ENCODE results near the gene ALG12. TPM values are rescaled to one million over a fixed set of nuclear protein-coding genes. Genes with fewer than 3 reads are reported as not detected.

Gene ALG12
- total and polyA plus RNA-seq, 2 of the 13 experiments (the other 11 are each of a cell fraction or from before 2014, with no cell fraction given), result 7.8 to 15.8 TPM

DNA sequence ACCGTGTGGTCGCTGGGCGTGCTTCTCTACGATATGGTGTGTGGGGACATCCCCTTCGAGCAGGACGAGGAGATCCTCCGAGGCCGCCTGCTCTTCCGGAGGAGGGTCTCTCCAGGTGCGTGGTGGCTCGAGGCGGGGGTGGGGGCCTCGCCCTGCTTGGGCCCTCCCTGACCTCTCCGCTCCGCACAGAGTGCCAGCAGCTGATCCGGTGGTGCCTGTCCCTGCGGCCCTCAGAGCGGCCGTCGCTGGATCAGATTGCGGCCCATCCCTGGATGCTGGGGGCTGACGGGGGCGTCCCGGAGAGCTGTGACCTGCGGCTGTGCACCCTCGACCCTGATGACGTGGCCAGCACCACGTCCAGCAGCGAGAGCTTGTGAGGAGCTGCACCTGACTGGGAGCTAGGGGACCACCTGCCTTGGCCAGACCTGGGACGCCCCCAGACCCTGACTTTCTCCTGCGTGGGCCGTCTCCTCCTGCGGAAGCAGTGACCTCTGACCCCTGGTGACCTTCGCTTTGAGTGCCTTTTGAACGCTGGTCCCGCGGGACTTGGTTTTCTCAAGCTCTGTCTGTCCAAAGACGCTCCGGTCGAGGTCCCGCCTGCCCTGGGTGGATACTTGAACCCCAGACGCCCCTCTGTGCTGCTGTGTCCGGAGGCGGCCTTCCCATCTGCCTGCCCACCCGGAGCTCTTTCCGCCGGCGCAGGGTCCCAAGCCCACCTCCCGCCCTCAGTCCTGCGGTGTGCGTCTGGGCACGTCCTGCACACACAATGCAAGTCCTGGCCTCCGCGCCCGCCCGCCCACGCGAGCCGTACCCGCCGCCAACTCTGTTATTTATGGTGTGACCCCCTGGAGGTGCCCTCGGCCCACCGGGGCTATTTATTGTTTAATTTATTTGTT is 44.8 kb upstream of the ALG12 start (continued):
- TF ChIP-seq RBFOX2 (IDR thresholded peaks at IDR 0.05; ENCODE audit: low read depth, low read length) (peak; percentile 88), ZNF121 (CRISPR knock-in tag; IDR thresholded peaks at IDR 0.05) (no peak; the same call in 1 of the 2 replicates), BORCS8-MEF2B (CRISPR knock-in tag; IDR thresholded peaks at IDR 0.05) (peak; percentile 38; the same call in 1 of the 2 replicates), USF2 (IDR thresholded peaks at IDR 0.05; ENCODE audit: low read depth, low read length) (no peak), USF2 (CRISPR knock-in tag; IDR thresholded peaks at IDR 0.05; ENCODE audit: borderline replicate concordance) (peak; percentile 12; the same call in 1 of the 2 replicates), ZNF609 (CRISPR knock-in tag; IDR thresholded peaks at IDR 0.05; ENCODE audit: borderline replicate concordance) (0 out of 2 replicates have a peak, but pooled peaks have one; percentile 15), FOXA3 (CRISPR knock-in tag; IDR thresholded peaks at IDR 0.05) (no peak)
- TF ChIP-seq, protein P1, sequence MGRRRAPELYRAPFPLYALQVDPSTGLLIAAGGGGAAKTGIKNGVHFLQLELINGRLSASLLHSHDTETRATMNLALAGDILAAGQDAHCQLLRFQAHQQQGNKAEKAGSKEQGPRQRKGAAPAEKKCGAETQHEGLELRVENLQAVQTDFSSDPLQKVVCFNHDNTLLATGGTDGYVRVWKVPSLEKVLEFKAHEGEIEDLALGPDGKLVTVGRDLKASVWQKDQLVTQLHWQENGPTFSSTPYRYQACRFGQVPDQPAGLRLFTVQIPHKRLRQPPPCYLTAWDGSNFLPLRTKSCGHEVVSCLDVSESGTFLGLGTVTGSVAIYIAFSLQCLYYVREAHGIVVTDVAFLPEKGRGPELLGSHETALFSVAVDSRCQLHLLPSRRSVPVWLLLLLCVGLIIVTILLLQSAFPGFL (CRISPR knock-in tag; IDR thresholded peaks at IDR 0.05), result no peak
- TF ChIP-seq, protein P2, sequence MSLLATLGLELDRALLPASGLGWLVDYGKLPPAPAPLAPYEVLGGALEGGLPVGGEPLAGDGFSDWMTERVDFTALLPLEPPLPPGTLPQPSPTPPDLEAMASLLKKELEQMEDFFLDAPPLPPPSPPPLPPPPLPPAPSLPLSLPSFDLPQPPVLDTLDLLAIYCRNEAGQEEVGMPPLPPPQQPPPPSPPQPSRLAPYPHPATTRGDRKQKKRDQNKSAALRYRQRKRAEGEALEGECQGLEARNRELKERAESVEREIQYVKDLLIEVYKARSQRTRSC (CRISPR knock-in tag; IDR thresholded peaks at IDR 0.05; ENCODE audit: low read depth), result no peak
- TF ChIP-seq, protein P3, sequence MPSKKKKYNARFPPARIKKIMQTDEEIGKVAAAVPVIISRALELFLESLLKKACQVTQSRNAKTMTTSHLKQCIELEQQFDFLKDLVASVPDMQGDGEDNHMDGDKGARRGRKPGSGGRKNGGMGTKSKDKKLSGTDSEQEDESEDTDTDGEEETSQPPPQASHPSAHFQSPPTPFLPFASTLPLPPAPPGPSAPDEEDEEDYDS (CRISPR knock-in tag; IDR thresholded peaks at IDR 0.05), result no peak
- TF ChIP-seq, protein P4, sequence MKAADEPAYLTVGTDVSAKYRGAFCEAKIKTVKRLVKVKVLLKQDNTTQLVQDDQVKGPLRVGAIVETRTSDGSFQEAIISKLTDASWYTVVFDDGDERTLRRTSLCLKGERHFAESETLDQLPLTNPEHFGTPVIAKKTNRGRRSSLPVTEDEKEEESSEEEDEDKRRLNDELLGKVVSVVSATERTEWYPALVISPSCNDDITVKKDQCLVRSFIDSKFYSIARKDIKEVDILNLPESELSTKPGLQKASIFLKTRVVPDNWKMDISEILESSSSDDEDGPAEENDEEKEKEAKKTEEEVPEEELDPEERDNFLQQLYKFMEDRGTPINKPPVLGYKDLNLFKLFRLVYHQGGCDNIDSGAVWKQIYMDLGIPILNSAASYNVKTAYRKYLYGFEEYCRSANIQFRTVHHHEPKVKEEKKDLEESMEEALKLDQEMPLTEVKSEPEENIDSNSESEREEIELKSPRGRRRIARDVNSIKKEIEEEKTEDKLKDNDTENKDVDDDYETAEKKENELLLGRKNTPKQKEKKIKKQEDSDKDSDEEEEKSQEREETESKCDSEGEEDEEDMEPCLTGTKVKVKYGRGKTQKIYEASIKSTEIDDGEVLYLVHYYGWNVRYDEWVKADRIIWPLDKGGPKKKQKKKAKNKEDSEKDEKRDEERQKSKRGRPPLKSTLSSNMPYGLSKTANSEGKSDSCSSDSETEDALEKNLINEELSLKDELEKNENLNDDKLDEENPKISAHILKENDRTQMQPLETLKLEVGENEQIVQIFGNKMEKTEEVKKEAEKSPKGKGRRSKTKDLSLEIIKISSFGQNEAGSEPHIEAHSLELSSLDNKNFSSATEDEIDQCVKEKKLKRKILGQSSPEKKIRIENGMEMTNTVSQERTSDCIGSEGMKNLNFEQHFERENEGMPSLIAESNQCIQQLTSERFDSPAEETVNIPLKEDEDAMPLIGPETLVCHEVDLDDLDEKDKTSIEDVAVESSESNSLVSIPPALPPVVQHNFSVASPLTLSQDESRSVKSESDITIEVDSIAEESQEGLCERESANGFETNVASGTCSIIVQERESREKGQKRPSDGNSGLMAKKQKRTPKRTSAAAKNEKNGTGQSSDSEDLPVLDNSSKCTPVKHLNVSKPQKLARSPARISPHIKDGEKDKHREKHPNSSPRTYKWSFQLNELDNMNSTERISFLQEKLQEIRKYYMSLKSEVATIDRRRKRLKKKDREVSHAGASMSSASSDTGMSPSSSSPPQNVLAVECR (CRISPR knock-in tag; IDR thresholded peaks at IDR 0.05; ENCODE audit: borderline replicate concordance), result 0 out of 2 replicates have a peak, but pooled peaks have one; percentile 2
